Osteoblast (primary cell): ENCODE results near the gene CTBP2. TPM values are rescaled to one million over a fixed set of nuclear protein-coding genes. Genes with fewer than 3 reads are reported as not detected.

Experiments
- DNase-seq: peaks from one replicate; pipeline ENCODE4 v3.0.0; 2011; ENCODE audit warnings: low spot score, mixed read lengths; ENCODE audit not compliant: insufficient read length; ENCODE audit errors: missing footprints
- H2AFZ ChIP-seq: 2 replicates; pipeline ENCODE4 v1.6.0; 2011; ENCODE audit warnings: mild to moderate bottlenecking, low read length
- H3K27ac ChIP-seq: 2 replicates; pipeline ENCODE4 v1.5.1; 2011; ENCODE audit warnings: mild to moderate bottlenecking, low read depth, low read length, moderate library complexity
- H3K27me3 ChIP-seq: 2 replicates; pipeline ENCODE4 v1.6.0; 2012; ENCODE audit warnings: mild to moderate bottlenecking, control low read depth, inconsistent platforms, low read length, moderate library complexity; ENCODE audit not compliant: insufficient read depth
- H3K36me3 ChIP-seq: 2 replicates; pipeline ENCODE4 v1.5.1; 2011; ENCODE audit warnings: mild to moderate bottlenecking, low read length, control low read depth, moderate library complexity; ENCODE audit not compliant: insufficient read depth
- H3K4me1 ChIP-seq: 2 replicates; pipeline ENCODE4 v1.5.1; 2011; ENCODE audit warnings: mild to moderate bottlenecking, low read length, control low read depth, moderate library complexity; ENCODE audit not compliant: insufficient read depth
- H3K4me2 ChIP-seq: 2 replicates; pipeline ENCODE4 v1.6.0; 2011; ENCODE audit warnings: mild to moderate bottlenecking, low read length; ENCODE audit not compliant: insufficient read depth
- H3K4me3 ChIP-seq: fragments of 200-600 bp; sonication (generic); 3 replicates; pipeline ENCODE4 v1.5.1; 2012; ENCODE audit warnings: mild to moderate bottlenecking, low read length, inconsistent platforms; ENCODE audit not compliant: insufficient read depth
- H3K79me2 ChIP-seq: 2 replicates; pipeline ENCODE4 v1.6.0; 2012; ENCODE audit warnings: mild to moderate bottlenecking, low read length, control low read depth, inconsistent platforms; ENCODE audit not compliant: insufficient read depth
- H3K9me3 ChIP-seq: 2 replicates; pipeline ENCODE4 v1.5.1; 2011; ENCODE audit warnings: low read depth, low read length, control low read depth
- H4K20me1 ChIP-seq: 2 replicates; pipeline ENCODE4 v1.6.0; 2012; ENCODE audit warnings: mild to moderate bottlenecking, low read length, control low read depth; ENCODE audit not compliant: insufficient read depth
- total RNA-seq: library from RNA; depleted of rRNA; stranded (reverse); fragments of >200 nt; gene quantifications from 2 replicates; pipeline ENCODE4 v1.2.3, GENCODE V29; 2012
- TF ChIP-seq, protein P1 (sequence below): IDR thresholded peaks from 2 replicates; pipeline ENCODE4 v1.5.1; 2011; ENCODE audit warnings: mild to moderate bottlenecking, low read depth, low read length, moderate library complexity; ENCODE audit errors: extremely low read depth

The CTBP2 gene
- total RNA-seq, 1 donor: 65.9 TPM

GRCh38 chr10:125012851-125013528, 147.4 kb downstream of the CTBP2 start:
- peak; percentile 49 for DNase-seq
- H4K20me1 ChIP-seq: peaks cover 45% of the 10 kb centered on the region

GRCh38 chr10:125011926-125012705, 148.2 kb downstream of the CTBP2 start:
- DNase-seq: no peak
- TF ChIP-seq, protein P1, sequence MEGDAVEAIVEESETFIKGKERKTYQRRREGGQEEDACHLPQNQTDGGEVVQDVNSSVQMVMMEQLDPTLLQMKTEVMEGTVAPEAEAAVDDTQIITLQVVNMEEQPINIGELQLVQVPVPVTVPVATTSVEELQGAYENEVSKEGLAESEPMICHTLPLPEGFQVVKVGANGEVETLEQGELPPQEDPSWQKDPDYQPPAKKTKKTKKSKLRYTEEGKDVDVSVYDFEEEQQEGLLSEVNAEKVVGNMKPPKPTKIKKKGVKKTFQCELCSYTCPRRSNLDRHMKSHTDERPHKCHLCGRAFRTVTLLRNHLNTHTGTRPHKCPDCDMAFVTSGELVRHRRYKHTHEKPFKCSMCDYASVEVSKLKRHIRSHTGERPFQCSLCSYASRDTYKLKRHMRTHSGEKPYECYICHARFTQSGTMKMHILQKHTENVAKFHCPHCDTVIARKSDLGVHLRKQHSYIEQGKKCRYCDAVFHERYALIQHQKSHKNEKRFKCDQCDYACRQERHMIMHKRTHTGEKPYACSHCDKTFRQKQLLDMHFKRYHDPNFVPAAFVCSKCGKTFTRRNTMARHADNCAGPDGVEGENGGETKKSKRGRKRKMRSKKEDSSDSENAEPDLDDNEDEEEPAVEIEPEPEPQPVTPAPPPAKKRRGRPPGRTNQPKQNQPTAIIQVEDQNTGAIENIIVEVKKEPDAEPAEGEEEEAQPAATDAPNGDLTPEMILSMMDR: no peak
- Histone ChIP-seq H3K27me3 (no peaks in the 10 kb centered on the region), H3K4me2 (no peak overlapping the region), H3K4me1 (peaks cover 13% of the 10 kb centered on the region), H3K9me3 (no peaks in the 10 kb centered on the region), H3K36me3 (peaks cover 6% of the 10 kb centered on the region), H3K4me3 (no peak overlapping the region), H3K79me2 (peaks cover 79% of the 10 kb centered on the region), H3K27ac (no peak overlapping the region), H2AFZ (no peak overlapping the region), H4K20me1 (peaks cover 41% of the 10 kb centered on the region)

More at GRCh38 chr10:125012851-125013528, 147.4 kb downstream of the CTBP2 start:
- Histone ChIP-seq H3K9me3 (no peaks in the 10 kb centered on the region), H3K4me2 (no peak overlapping the region), H2AFZ (no peak overlapping the region), H3K36me3 (peaks cover 3% of the 10 kb centered on the region), H3K27me3 (no peaks in the 10 kb centered on the region), H3K4me1 (peaks cover 15% of the 10 kb centered on the region), H3K27ac (no peak overlapping the region), H3K4me3 (no peak overlapping the region), H3K79me2 (peaks cover 84% of the 10 kb centered on the region)
- TF ChIP-seq, protein P1: no peak

GRCh38 chr10:125011171-125011925, 149.0 kb downstream of the CTBP2 start:
- no peaks in the 10 kb centered on the region for H3K27me3 ChIP-seq
- DNase-seq: peak; percentile 66
- H3K9me3 ChIP-seq: no peaks in the 10 kb centered on the region
- no peak overlapping the region for H3K4me2 ChIP-seq
- H3K4me1 ChIP-seq: peaks cover 6% of the 10 kb centered on the region
- no peak overlapping the region for H3K27ac ChIP-seq
- H4K20me1 ChIP-seq: peaks cover 44% of the 10 kb centered on the region
- no peak overlapping the region for H3K4me3 ChIP-seq
- TF ChIP-seq, protein P1: no peak
- H2AFZ ChIP-seq: no peak overlapping the region
- peaks cover 80% of the 10 kb centered on the region for H3K79me2 ChIP-seq
- peaks cover 6% of the 10 kb centered on the region for H3K36me3 ChIP-seq
